Rectal smooth muscle tissue (tissue), 1 donor: ENCODE measurements around the gene FGFBP2.

ENCODE experiments used
- H3K27ac ChIP-seq: one replicate; pipeline ENCODE4 v1.7.0; 2013; ENCODE audit warnings: low read depth, low read length, inconsistent platforms
- H3K27me3 ChIP-seq: one replicate; pipeline ENCODE4 v1.7.0; 2013; ENCODE audit warnings: low read length; ENCODE audit not compliant: control insufficient read depth, insufficient read depth
- H3K36me3 ChIP-seq: one replicate; pipeline ENCODE4 v1.7.0; 2013; ENCODE audit warnings: low read length; ENCODE audit not compliant: control insufficient read depth, insufficient read depth
- H3K4me1 ChIP-seq: one replicate; pipeline ENCODE4 v1.7.0; 2013; ENCODE audit warnings: low read length; ENCODE audit not compliant: control insufficient read depth, insufficient read depth
- H3K4me3 ChIP-seq: one replicate; pipeline ENCODE4 v1.7.0; 2013; ENCODE audit warnings: low read length
- H3K9ac ChIP-seq: one replicate; pipeline ENCODE4 v1.7.0; 2013; ENCODE audit warnings: low read length

The FGFBP2 gene

DNA sequence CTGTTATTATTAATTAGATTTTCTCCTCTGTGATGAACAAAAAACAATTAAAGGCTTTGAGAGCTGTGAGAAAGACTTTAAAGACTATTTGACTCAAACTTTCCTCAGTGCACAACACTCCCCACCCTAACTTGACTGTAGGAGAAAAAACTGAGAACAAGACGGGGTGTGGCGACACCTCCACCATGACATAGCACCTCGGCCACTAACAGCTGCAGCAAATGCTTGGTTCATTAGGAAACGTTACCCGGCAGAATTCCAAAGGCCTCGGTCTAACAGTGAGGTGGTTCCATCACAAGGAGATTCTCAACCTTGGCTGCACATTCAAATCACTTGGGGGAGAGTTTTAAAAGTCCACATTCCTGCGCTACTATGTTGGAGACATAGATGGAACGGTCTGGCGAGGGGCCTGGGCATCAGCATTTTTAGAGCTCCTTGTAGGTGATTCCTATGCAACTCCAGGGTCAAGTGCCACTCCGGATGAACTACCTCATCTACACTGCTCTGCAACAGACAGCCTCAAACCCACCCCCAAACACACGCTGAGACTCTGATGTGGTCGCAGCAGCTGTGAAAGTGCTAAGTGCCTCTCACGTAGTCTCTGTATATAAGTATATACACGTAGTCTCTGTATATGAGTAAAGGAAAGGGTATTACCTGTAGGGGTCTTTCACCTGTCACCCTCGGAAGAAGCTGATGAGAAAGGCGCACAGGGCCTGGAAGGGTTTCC is 1.0 kb downstream of the FGFBP2 start:
- peaks cover 2% of the 10 kb centered on the region for H3K4me1 ChIP-seq
- H3K36me3 ChIP-seq, result no peaks in the 10 kb centered on the region
- H3K4me3 ChIP-seq, result no peak overlapping the region
- H3K9ac ChIP-seq, result no peak overlapping the region
- H3K27me3 ChIP-seq, result no peaks in the 10 kb centered on the region
- no peak overlapping the region for H3K27ac ChIP-seq

DNA sequence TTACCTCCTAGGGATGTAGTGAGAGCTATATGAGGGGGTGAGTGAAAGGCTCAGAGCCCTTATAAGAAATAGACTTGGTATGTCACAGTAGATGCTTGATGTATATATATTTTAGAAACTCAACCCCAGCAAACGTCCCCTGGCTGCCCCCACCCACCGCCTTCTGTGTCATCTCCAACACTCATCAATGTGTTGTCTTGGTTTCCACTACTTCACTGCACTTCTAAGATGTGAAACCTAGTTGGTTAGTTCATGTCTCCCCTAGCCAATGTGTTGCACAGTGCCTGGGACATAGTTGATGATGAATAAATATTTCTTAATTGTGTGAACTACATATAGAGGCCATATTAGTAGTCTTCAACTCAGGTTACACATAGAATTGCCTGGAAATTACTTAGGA is 4.4 kb downstream of the FGFBP2 start:
- no peak overlapping the region for H3K27ac ChIP-seq
- H3K4me1 ChIP-seq, result peaks cover 2% of the 10 kb centered on the region
- H3K4me3 ChIP-seq, result no peak overlapping the region
- no peaks in the 10 kb centered on the region for H3K27me3 ChIP-seq
- H3K36me3 ChIP-seq, result no peaks in the 10 kb centered on the region
- no peak overlapping the region for H3K9ac ChIP-seq

DNA sequence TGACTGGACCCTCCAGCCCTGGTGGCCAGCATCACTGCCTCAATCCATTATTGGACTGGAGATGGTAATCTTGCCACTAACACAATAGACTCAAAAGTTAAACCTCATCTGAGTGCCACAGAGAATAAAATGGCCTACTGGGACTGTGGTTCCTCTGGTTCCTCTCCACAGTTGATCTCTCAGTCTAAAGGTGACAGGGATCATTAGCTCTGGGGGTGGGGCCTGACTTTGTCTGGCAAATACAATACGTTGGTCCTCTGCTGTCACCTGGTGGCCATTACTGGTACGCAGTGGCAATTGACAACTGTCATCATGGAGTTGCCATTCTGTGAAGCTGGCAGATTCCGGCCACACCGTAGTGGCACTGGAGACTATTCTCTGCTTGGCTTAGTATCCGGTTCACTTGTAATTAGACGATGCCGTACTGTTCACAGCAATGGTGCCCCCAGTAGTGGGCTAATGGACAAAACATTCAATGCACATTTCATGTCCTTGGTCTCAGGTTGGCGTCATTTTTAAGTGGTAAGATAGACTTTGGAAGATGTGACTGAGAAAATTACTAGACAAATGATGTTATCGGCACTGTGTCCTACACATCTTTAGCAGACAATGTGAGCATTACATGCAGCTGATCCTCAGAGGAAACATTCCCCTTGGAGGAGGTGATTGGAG is 6.7 kb downstream of the FGFBP2 start:
- Histone ChIP-seq H3K27ac (no peak overlapping the region), H3K27me3 (no peaks in the 10 kb centered on the region), H3K9ac (no peak overlapping the region)

DNA sequence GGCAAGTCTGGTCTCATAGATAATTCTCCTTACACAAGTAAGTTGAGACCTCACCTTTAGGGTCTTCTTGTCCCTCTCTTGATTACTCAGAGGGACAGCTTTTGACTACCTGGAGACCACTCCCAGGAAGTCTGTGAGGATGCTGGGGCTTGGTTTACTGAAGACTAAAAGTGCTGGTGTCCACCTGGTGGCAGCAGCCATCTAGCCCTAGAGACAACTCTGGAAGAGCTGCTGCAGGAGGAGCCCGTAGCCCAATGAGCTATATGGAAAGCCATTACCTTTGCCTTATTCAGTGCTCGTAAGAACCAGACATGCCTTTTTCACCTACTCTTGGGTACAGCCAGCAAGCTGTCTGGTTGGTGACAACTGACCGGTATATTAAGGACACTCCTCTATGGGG is 7.3 kb downstream of the FGFBP2 start:
- no peak overlapping the region for H3K4me3 ChIP-seq
- no peaks in the 10 kb centered on the region for H3K27me3 ChIP-seq
- H3K9ac ChIP-seq, result no peak overlapping the region
- H3K27ac ChIP-seq, result no peak overlapping the region
- H3K4me1 ChIP-seq, result no peaks in the 10 kb centered on the region
- no peaks in the 10 kb centered on the region for H3K36me3 ChIP-seq

More for the DNA sequence above, 6.7 kb downstream of the FGFBP2 start:
- Histone ChIP-seq H3K36me3 (no peaks in the 10 kb centered on the region), H3K4me3 (no peak overlapping the region), H3K4me1 (no peaks in the 10 kb centered on the region)

DNA sequence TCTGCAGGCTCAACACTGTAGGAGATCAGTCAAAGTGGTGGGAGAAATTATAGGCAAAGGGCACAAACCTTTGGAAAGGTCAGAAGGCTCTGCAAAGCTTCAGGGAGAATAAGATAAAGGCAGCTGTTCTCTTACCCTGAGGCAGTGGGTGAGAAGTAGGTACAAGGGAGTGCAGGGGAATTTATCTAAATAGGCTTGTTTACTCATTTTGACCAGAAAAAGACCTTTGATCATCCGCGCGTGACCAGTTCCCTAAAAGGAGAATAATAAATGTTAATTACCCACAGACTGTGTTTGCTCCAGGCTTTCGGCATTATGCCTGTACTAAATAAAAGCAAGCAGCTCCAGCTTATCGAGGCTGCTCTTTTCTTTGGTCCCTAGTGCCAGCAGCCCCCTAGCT is 9.3 kb downstream of the FGFBP2 start:
- Histone ChIP-seq H3K36me3 (no peaks in the 10 kb centered on the region), H3K27me3 (no peaks in the 10 kb centered on the region), H3K4me1 (no peaks in the 10 kb centered on the region), H3K27ac (no peak overlapping the region), H3K4me3 (no peak overlapping the region), H3K9ac (no peak overlapping the region)

DNA sequence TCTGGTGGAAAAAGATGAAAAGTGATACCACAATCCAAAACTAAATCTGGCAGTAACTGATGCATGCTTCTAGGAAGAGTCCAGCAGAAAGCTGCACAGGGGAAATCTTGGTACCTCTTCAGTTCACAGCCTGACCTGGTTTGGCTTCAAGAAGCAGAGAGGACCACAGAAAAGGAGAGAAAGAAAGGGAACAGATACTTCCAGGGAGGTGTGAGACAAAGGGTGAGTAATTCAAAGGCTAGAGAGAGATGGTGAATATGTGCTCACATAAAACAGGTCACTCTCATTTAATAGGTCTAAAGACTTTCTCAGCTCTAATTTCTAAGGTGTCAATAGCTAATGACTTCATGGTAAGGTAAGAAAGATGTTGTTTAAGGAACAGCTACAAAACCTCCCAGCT is 11.2 kb downstream of the FGFBP2 start:
- Histone ChIP-seq H3K9ac (no peak overlapping the region), H3K4me1 (no peaks in the 10 kb centered on the region), H3K27me3 (no peaks in the 10 kb centered on the region), H3K4me3 (no peak overlapping the region), H3K27ac (no peak overlapping the region), H3K36me3 (no peaks in the 10 kb centered on the region)

DNA sequence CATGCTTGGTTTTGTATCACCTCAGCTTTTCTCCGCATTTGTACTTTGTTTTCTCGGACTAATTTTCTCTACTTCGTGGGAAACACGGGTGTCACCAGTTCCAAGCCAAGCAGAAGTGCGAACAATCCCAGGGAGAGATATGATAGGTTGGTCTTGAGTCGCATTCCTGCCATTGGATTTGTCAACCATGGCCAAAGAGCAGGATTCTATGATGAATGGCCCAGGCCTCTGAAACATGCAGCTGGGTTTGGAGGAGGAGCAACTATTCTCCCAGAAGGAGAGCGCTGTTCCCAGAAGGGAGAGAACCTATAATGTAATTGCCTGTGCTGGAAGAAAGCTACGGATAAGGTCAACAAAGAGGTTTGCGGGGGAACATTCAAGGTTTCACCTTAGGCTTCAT is 14.1 kb downstream of the FGFBP2 start:
- Histone ChIP-seq H3K36me3 (no peaks in the 10 kb centered on the region), H3K9ac (no peak overlapping the region), H3K27ac (no peak overlapping the region), H3K27me3 (no peaks in the 10 kb centered on the region), H3K4me1 (no peaks in the 10 kb centered on the region), H3K4me3 (no peak overlapping the region)

DNA sequence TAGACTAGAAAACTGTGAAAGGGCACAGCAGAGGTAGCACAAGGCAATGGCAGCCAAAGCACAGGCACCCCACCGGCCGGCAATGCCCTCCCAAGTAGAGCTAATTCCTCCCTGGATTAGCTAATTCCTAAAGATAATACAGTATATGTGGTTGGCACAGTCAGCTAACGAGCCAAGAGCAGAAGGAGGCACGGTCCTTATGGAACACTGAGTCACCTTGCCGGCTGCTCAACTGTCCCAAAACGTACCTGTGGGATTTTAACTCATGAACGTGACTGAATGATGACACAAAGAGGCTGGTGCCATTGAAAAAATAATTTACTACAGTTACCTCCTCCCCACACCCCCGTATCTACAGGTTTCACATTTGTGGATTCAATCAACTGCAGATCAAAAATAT is 15.3 kb downstream of the FGFBP2 start:
- Histone ChIP-seq H3K4me1 (no peaks in the 10 kb centered on the region), H3K27me3 (no peaks in the 10 kb centered on the region), H3K36me3 (no peaks in the 10 kb centered on the region), H3K9ac (no peak overlapping the region), H3K27ac (no peak overlapping the region), H3K4me3 (no peak overlapping the region)

DNA sequence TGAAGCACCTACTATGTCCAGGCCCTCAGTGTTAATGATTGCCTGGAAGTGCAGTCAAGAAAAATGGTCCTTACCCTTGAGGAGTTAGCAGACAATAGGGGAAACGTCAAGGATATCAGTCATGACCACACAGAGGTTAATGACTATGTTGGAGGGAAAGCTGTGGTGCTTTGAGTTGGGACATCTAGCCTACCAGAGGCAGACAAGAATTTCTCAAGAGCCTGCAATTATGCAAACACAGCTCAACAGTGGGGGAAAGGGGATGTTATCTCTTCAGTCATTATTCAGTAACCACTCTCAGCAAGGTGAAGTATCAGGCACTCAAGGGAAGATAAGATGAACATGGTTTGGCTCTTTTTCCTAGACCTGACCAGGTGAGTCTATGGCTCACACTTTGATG is 17.5 kb downstream of the FGFBP2 start:
- H3K36me3 ChIP-seq, result no peaks in the 10 kb centered on the region
- H3K4me3 ChIP-seq, result no peak overlapping the region
- H3K9ac ChIP-seq, result no peak overlapping the region
- H3K27ac ChIP-seq, result no peak overlapping the region
- no peaks in the 10 kb centered on the region for H3K27me3 ChIP-seq
- H3K4me1 ChIP-seq, result no peaks in the 10 kb centered on the region

DNA sequence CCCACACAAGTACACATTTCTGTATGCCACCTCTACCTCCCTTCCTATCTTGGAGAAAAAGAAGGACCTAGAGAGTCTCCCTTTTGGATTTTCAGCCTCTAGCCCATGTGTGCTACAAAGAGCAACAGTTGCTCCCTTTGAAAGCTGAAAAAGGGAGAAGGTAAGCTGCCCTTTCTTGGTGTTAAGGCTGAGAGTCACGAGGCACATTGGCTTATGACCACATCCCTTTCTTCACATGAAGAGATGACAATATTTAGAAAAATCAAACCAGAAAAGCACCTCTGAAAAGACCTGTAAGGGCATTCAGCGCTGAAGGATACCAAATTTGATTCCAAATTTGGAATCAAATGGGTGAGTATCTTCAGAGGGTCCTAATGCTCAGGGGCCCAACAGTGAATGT is 18.1 kb downstream of the FGFBP2 start:
- H3K4me3 ChIP-seq, result no peak overlapping the region
- no peak overlapping the region for H3K27ac ChIP-seq
- H3K4me1 ChIP-seq, result no peaks in the 10 kb centered on the region
- no peak overlapping the region for H3K9ac ChIP-seq
- no peaks in the 10 kb centered on the region for H3K27me3 ChIP-seq
- H3K36me3 ChIP-seq, result no peaks in the 10 kb centered on the region

DNA sequence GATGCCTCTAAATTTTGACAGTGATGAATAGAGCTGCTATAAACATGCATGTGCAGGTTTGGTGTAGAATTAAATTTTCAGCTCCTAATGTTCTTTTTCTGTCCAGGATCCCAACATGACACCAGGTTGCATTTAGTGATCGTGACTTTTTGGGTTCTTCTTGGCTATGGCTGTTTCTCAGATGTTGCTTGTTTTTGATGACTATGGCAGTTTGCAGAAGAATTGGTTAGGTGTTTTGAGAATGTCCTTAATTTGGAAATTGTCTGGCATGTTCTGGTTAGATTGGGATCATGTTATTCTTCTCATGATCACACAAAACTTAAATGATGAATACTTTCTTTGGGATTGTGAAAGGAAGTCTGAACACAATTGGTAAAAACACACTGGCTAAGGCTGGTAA is 20.7 kb downstream of the FGFBP2 start:
- H3K9ac ChIP-seq, result no peak overlapping the region
- no peaks in the 10 kb centered on the region for H3K36me3 ChIP-seq
- H3K27ac ChIP-seq, result no peak overlapping the region
- no peaks in the 10 kb centered on the region for H3K27me3 ChIP-seq
- no peaks in the 10 kb centered on the region for H3K4me1 ChIP-seq
- no peak overlapping the region for H3K4me3 ChIP-seq

DNA sequence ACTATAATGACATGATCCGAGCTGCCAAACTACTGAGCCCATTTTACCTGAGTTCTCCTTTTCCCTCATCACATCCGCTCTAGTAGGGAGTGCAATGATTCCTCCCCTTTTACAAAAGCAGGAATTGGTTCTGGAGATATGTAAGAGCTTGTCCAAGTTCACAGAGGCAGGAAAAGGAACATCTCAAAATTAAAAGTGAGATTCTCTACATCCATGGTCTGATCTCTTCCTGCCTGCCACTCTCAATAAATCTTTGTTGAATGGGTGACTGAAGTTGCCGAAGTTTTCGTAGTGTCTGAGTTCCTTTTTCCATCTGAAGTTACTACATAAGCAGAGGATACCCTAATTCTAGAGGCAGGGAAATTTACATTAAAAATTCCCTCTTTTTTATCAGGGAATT is 24.3 kb downstream of the FGFBP2 start, which contains the start of gene FGFBP1:
TSS of gene FGFBP1 (minus strand) at position 101 of the 400 bp plus-strand sequence. CDS start 2,108 bp downstream, outside the sequence.
- Histone ChIP-seq H3K4me1 (no peaks in the 10 kb centered on the region), H3K27ac (no peak within 1 kb of the TSS), H3K4me3 (no peak within 1 kb of the TSS), H3K27me3 (no peaks in the 10 kb centered on the region), H3K36me3 (no peaks in the 10 kb centered on the region), H3K9ac (no peak within 1 kb of the TSS)

DNA sequence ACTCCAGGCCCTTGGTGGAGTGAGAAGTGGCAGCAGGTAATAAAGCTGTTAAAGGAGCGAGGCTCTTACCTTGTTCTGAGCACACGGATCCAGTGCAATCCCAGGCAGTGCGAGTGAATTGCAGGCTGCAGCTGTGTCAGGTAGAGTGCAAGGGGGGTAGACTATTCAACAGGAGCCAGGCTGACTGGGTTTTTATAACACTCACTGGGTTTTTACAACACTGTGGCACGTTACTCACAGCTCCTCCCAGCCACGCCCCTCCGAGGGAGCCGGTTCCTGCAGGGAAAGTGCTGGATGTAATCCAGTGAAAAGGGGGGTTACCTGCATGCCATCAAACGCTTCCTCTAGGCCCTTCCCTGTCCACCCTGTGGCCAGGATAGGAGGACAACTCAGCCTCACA is 24.8 kb downstream of the FGFBP2 start:
- no peak overlapping the region for H3K9ac ChIP-seq
- no peak overlapping the region for H3K27ac ChIP-seq
- no peaks in the 10 kb centered on the region for H3K4me1 ChIP-seq
- no peaks in the 10 kb centered on the region for H3K27me3 ChIP-seq
- no peak overlapping the region for H3K4me3 ChIP-seq
- no peaks in the 10 kb centered on the region for H3K36me3 ChIP-seq
